GM12878 (cell line): ENCODE measurements around the gene TMEM235. TPM values are rescaled to one million over a fixed set of nuclear protein-coding genes. Genes with fewer than 3 reads are reported as not detected.

ENCODE experiments used
- ATAC-seq: fragments of 200-7000 bp; cut with Tn5 transposase; 3 replicates; pipeline ENCODE4 v1.9.1; 2020; ENCODE audit warnings: mild to moderate bottlenecking, moderate library complexity
- BruUV-seq: library from RNA; stranded (reverse); fragments of 400-500 nt; replicated peaks from 2 replicates; lab custom pipeline; 2021; lab: Mats Ljungman, UMichigan
- CTCF ChIA-PET: fragments of 300-600 bp; sonication (Branson Sonifier 250); formaldehyde crosslinking; extraction: SDS; loops from one replicate; lab custom pipeline; 2021; ENCODE audit warnings: inconsistent platforms; lab: Yijun Ruan, JAX
- POLR2A ChIA-PET: fragments of 350-600 bp; formaldehyde crosslinking; extraction: SDS; loops from one replicate; lab custom pipeline; 2021; ENCODE audit warnings: inconsistent platforms; lab: Charles Lee
- RAD21 ChIA-PET: fragments of 300-600 bp; sonication (Branson Sonifier 250); formaldehyde crosslinking; loops from one replicate; lab custom pipeline; 2023; ENCODE audit warnings: antibody characterized with exemption; ENCODE audit not compliant: unreplicated experiment; lab: Charles Lee
- SMC1A ChIA-PET: fragments of 300-600 bp; sonication (Branson Sonifier 250); formaldehyde crosslinking; loops from one replicate; lab custom pipeline; 2023; ENCODE audit not compliant: unreplicated experiment, uncharacterized antibody; lab: Charles Lee
- DNase-seq: peaks from one replicate; pipeline ENCODE4 v3.0.0-alpha.2; 2011; ENCODE audit warnings: low read depth, low spot score
- FAIRE-seq: peaks from 3 replicates; lab custom pipeline; 2011; peaks lifted over from hg19 to GRCh38; lab: Jason Lieb, UNC
- H2AFZ ChIP-seq: 2 replicates; pipeline ENCODE4 v1.6.0; 2011; ENCODE audit warnings: low read depth, low read length, control low read depth; ENCODE audit not compliant: control insufficient read depth
- H3K27ac ChIP-seq: 2 replicates; pipeline ENCODE4 v1.5.1; 2011; ENCODE audit warnings: control low read depth; ENCODE audit not compliant: control insufficient read depth, insufficient read depth
- H3K27me3 ChIP-seq, 2 experiments: replicated peaks in 1 of 2; 2 replicates each; pipeline versions ENCODE4 v1.6.0 to v1.6.1; 2011; ENCODE audit warnings: low read length in 1 of 2; ENCODE audit not compliant: control insufficient read depth in 2 of 2, insufficient read depth in 2 of 2
- H3K36me3 ChIP-seq, 2 experiments: 2 replicates each; pipeline ENCODE4 v1.5.1; 2011; ENCODE audit warnings: low read length in 1 of 2; ENCODE audit not compliant: control insufficient read depth in 2 of 2, insufficient read depth in 2 of 2
- H3K4me1 ChIP-seq: 2 replicates; pipeline ENCODE4 v1.6.1; 2011; ENCODE audit warnings: mild to moderate bottlenecking, low read length, moderate library complexity, mixed read lengths; ENCODE audit not compliant: control insufficient read depth, insufficient read depth
- H3K4me2 ChIP-seq: 2 replicates; pipeline ENCODE4 v1.6.0; 2011; ENCODE audit warnings: control low read depth; ENCODE audit not compliant: control insufficient read depth, insufficient read depth
- H3K4me3 ChIP-seq: fragments of 200-600 bp; sonication (generic); 2 replicates; pipeline ENCODE4 v1.5.1; 2016
- H3K79me2 ChIP-seq: 2 replicates; pipeline ENCODE4 v1.6.0; 2011; ENCODE audit warnings: low read length; ENCODE audit not compliant: control insufficient read depth, insufficient read depth
- H3K9ac ChIP-seq: 2 replicates; pipeline ENCODE4 v1.8.0; 2011; ENCODE audit warnings: low read length, control low read depth, mixed read lengths; ENCODE audit not compliant: control insufficient read depth, insufficient read depth
- H3K9me3 ChIP-seq: replicated peaks from 3 replicates; pipeline ENCODE4 v1.5.1; 2011; ENCODE audit warnings: mild to moderate bottlenecking, low read length; ENCODE audit not compliant: control insufficient read depth, insufficient read depth
- H4K20me1 ChIP-seq: 2 replicates; pipeline ENCODE4 v1.6.0; 2011; ENCODE audit not compliant: control insufficient read depth, insufficient read depth
- IRF3 ChIP-seq: fragments of 450-650 bp; IDR thresholded peaks from 2 replicates; pipeline ENCODE4 v1.6.1; 2014; ENCODE audit warnings: mild to moderate bottlenecking
- WGBS: methylation state at CpG from one replicate; pipeline ENCODE4 v1.1.6; 2016; ENCODE audit warnings: low lambda C conversion rate; ENCODE audit not compliant: insufficient replicate concordance, insufficient coverage; ENCODE audit errors: missing lambda C conversion rate; 5-methylcytosine and 5-hydroxymethylcytosine counted together
- in situ Hi-C: fragments of 300-500 bp; cut with MboI; formaldehyde crosslinking; loops from 9 replicates; pipeline ENCODE4 v1.14.3; 2018; ENCODE audit warnings: mixed read lengths
- intact Hi-C: fragments of 100-400 bp; cut with micrococcal nuclease; formaldehyde crosslinking; loops from one replicate; pipeline ENCODE4 v1.14.2; 2022; ENCODE audit not compliant: unreplicated experiment
- polyA plus RNA-seq, 11 experiments: library from polyadenylated mRNA; depleted of rRNA in 4 of 11; unstranded in 6 of 11; stranded (reverse) in 5 of 11; fragments of >200 nt; fragmentation: Nextera tagmentation in 4 of 11; fragmentation: Illumina TruSeq in 1 of 11; extraction: Ambion mirVana in 4 of 11; extraction: Trizol in 1 of 11; gene quantifications; 1 replicate in 1 of 11; 2 replicates in 10 of 11; pipeline versions ENCODE4 v1.2.1 to v1.2.3, GENCODE V29; 2011 to 2016; ENCODE audit warnings: inconsistent platforms in 2 of 11, missing spikeins in 2 of 11, low read depth in 1 of 11
- total RNA-seq, 4 experiments: library from RNA; depleted of rRNA in 3 of 4; stranded (reverse); fragments of >200 nt in 3 of 4; fragmentation: Illumina TruSeq in 1 of 4; extraction: Trizol in 1 of 4; gene quantifications; 2 replicates each; pipeline versions ENCODE4 v1.2.1 to v1.2.3, GENCODE V29; 2013 to 2021
- TF ChIP-seq, protein P1 (sequence below): IDR thresholded peaks from 2 replicates; pipeline ENCODE4 v1.6.1; 2012; ENCODE audit warnings: low read depth, low read length, improper control_type of control experiment
- TF ChIP-seq, protein P2 (sequence below): IDR thresholded peaks from 2 replicates; pipeline ENCODE4 v1.6.1; 2011; ENCODE audit warnings: borderline replicate concordance, low read depth, mild to moderate bottlenecking, moderate library complexity, low read length; ENCODE audit not compliant: insufficient read depth, poor library complexity, severe bottlenecking

Gene TMEM235
- total and polyA plus RNA-seq, 10 of the 15 experiments (the other 5 are each of a cell fraction or from before 2014, with no cell fraction given): not detected

GRCh38 chr17:78202666-78203065 lies 28.8 kb upstream of the TMEM235 start:
- no peaks in the 10 kb centered on the region for H3K27me3 ChIP-seq
- no peaks in the 10 kb centered on the region; the same call in 1 of the 2 replicates for H3K79me2 ChIP-seq
- no peak for DNase-seq
- TF ChIP-seq, protein P1, sequence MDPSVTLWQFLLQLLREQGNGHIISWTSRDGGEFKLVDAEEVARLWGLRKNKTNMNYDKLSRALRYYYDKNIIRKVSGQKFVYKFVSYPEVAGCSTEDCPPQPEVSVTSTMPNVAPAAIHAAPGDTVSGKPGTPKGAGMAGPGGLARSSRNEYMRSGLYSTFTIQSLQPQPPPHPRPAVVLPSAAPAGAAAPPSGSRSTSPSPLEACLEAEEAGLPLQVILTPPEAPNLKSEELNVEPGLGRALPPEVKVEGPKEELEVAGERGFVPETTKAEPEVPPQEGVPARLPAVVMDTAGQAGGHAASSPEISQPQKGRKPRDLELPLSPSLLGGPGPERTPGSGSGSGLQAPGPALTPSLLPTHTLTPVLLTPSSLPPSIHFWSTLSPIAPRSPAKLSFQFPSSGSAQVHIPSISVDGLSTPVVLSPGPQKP: no peak
- TF ChIP-seq, protein P2, sequence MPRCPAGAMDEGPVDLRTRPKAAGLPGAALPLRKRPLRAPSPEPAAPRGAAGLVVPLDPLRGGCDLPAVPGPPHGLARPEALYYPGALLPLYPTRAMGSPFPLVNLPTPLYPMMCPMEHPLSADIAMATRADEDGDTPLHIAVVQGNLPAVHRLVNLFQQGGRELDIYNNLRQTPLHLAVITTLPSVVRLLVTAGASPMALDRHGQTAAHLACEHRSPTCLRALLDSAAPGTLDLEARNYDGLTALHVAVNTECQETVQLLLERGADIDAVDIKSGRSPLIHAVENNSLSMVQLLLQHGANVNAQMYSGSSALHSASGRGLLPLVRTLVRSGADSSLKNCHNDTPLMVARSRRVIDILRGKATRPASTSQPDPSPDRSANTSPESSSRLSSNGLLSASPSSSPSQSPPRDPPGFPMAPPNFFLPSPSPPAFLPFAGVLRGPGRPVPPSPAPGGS: no peak
- TF ChIP-seq IRF3: no peak
- intact Hi-C loops (no loop called here), in situ Hi-C loops (no loop called here)
- peaks cover 6 to 13% of the 10 kb centered on the region in 2 experiments; a peak in 3 of 4 replicates for H3K36me3 ChIP-seq
- no peaks in the 10 kb centered on the region for H4K20me1 ChIP-seq
- no peak overlapping the region for H3K9ac ChIP-seq
- 89% methylated on average over 8 of the region's 8 CpGs for WGBS
- H3K4me1 ChIP-seq: peaks cover 7% of the 10 kb centered on the region
- ChIA-PET RAD21 (interaction anchor here (0.8 kb wide), 1 partner anchor 118 kb away, joined by 3 read pairs; no protein-coding TSS in a partner anchor), SMC1A (no interaction called here), CTCF (interaction anchor here (0.5 to 2.3 kb wide), 5 partner anchors 26 to 219 kb away, joined by 3 to 8 read pairs (median 3); no protein-coding TSS in a partner anchor), POLR2A (interaction anchor here (0.6 kb wide), 1 partner anchor 97 kb away, joined by 5 read pairs; no protein-coding TSS in a partner anchor)
- ATAC-seq: no peak
- no peak overlapping the region for H2AFZ ChIP-seq
- no TSS peak for BruUV-seq
- no peaks in the 10 kb centered on the region; the same call in 2 of the 3 replicates for H3K9me3 ChIP-seq
- no peak overlapping the region for H3K4me2 ChIP-seq
- FAIRE-seq: no peak
- H3K27ac ChIP-seq: no peak overlapping the region
- no peak overlapping the region for H3K4me3 ChIP-seq
